MM.1S (cell line): ENCODE results near the gene ITCH.

Experiments used
- DNase-seq: peaks from one replicate; pipeline ENCODE4 v3.0.0-alpha.2; 2015
- H2AFZ ChIP-seq: fragments of 300-600 bp; sonication (generic); 2 replicates; pipeline ENCODE4 v1.6.0; 2016; ENCODE audit warnings: antibody characterized with exemption, low read length
- H3F3A ChIP-seq: fragments of 300-600 bp; sonication (generic); 2 replicates; pipeline ENCODE4 v1.6.1; 2016; ENCODE audit warnings: mild to moderate bottlenecking, antibody characterized with exemption, low read length, moderate library complexity, mixed read lengths; ENCODE audit not compliant: insufficient read depth
- H3K27ac ChIP-seq: fragments of 300-600 bp; sonication (generic); 2 replicates; pipeline ENCODE4 v1.5.1; 2016; ENCODE audit warnings: mild to moderate bottlenecking, low read length
- H3K27me3 ChIP-seq: fragments of 300-600 bp; sonication (generic); replicated peaks from 2 replicates; pipeline ENCODE4 v1.6.0; 2016; ENCODE audit warnings: low read length; ENCODE audit not compliant: insufficient read depth
- H3K36me3 ChIP-seq: fragments of 300-600 bp; sonication (generic); replicated peaks from 2 replicates; pipeline ENCODE4 v1.6.1; 2016; ENCODE audit warnings: mild to moderate bottlenecking, low read length, mixed read lengths; ENCODE audit not compliant: insufficient read depth
- H3K4me1 ChIP-seq: fragments of 300-600 bp; sonication (generic); 2 replicates; pipeline ENCODE4 v1.6.1; 2016; ENCODE audit warnings: low read length, mixed read lengths
- H3K4me2 ChIP-seq: fragments of 300-600 bp; sonication (generic); 2 replicates; pipeline ENCODE4 v1.6.0; 2016; ENCODE audit warnings: low read depth, low read length
- H3K4me3 ChIP-seq: fragments of 300-600 bp; sonication (generic); 2 replicates; pipeline ENCODE4 v1.5.1; 2016; ENCODE audit warnings: low read length, mixed read lengths
- H3K79me2 ChIP-seq: fragments of 300-600 bp; sonication (generic); 2 replicates; pipeline ENCODE4 v1.6.1; 2016; ENCODE audit warnings: mixed run types, low read length, mixed read lengths
- H3K9ac ChIP-seq: fragments of 300-600 bp; sonication (generic); 2 replicates; pipeline ENCODE4 v1.6.1; 2016; ENCODE audit warnings: low read length, mixed read lengths
- H3K9me2 ChIP-seq: fragments of 300-600 bp; sonication (generic); replicated peaks from 2 replicates; pipeline ENCODE4 v1.6.1; 2016; ENCODE audit warnings: mild to moderate bottlenecking, low read length, mixed read lengths; ENCODE audit not compliant: insufficient read depth
- H3K9me3 ChIP-seq: fragments of 300-600 bp; sonication (generic); replicated peaks from 2 replicates; pipeline ENCODE4 v1.6.1; 2016; ENCODE audit warnings: mild to moderate bottlenecking, low read length, mixed read lengths; ENCODE audit not compliant: insufficient read depth
- H4K20me1 ChIP-seq: fragments of 300-600 bp; sonication (generic); 2 replicates; pipeline ENCODE4 v1.6.1; 2016; ENCODE audit warnings: mild to moderate bottlenecking, low read length, moderate library complexity, mixed read lengths; ENCODE audit not compliant: insufficient read depth
- EZH2 ChIP-seq: fragments of 300-600 bp; sonication (generic); optimal IDR thresholded peaks from 2 replicates; pipeline ENCODE3; 2017; ENCODE audit warnings: low read depth, mild to moderate bottlenecking, antibody characterized with exemption, low read length, mixed read lengths
- EZH2phosphoT487 ChIP-seq: fragments of 300-600 bp; sonication (generic); IDR thresholded peaks from 2 replicates; pipeline ENCODE4 v1.6.1; 2018; ENCODE audit warnings: antibody characterized with exemption, low read length
- TF ChIP-seq, protein P1 (sequence below): fragments of 300-600 bp; sonication (generic); IDR thresholded peaks from 2 replicates; pipeline ENCODE4 v1.5.1; 2016; ENCODE audit warnings: antibody characterized with exemption, low read length, mixed read lengths

Gene ITCH

GRCh38 chr20:34374209-34374760, 11.2 kb downstream of the ITCH start:
- Histone ChIP-seq H3F3A (no peaks in the 10 kb centered on the region), H3K4me1 (peaks cover 7% of the 10 kb centered on the region), H3K27ac (no peak overlapping the region), H3K9ac (no peak overlapping the region), H2AFZ (no peak overlapping the region), H3K9me2 (no peaks in the 10 kb centered on the region), H3K4me2 (no peak overlapping the region), H3K27me3 (no peaks in the 10 kb centered on the region), H3K4me3 (no peak overlapping the region), H3K79me2 (peaks cover 95% of the 10 kb centered on the region), H4K20me1 (peaks cover 3% of the 10 kb centered on the region; the same call in 1 of the 2 replicates), H3K36me3 (peaks cover 7% of the 10 kb centered on the region), H3K9me3 (no peaks in the 10 kb centered on the region)
- no peak for DNase-seq
- no peak for TF ChIP-seq EZH2phosphoT487
- TF ChIP-seq, protein P1, sequence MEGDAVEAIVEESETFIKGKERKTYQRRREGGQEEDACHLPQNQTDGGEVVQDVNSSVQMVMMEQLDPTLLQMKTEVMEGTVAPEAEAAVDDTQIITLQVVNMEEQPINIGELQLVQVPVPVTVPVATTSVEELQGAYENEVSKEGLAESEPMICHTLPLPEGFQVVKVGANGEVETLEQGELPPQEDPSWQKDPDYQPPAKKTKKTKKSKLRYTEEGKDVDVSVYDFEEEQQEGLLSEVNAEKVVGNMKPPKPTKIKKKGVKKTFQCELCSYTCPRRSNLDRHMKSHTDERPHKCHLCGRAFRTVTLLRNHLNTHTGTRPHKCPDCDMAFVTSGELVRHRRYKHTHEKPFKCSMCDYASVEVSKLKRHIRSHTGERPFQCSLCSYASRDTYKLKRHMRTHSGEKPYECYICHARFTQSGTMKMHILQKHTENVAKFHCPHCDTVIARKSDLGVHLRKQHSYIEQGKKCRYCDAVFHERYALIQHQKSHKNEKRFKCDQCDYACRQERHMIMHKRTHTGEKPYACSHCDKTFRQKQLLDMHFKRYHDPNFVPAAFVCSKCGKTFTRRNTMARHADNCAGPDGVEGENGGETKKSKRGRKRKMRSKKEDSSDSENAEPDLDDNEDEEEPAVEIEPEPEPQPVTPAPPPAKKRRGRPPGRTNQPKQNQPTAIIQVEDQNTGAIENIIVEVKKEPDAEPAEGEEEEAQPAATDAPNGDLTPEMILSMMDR: no peak
- TF ChIP-seq EZH2: no peak

GRCh38 chr20:34375977-34376430, 12.9 kb downstream of the ITCH start:
- TF ChIP-seq EZH2 (no peak), EZH2phosphoT487 (no peak)
- TF ChIP-seq, protein P1: no peak
- no peak for DNase-seq
- Histone ChIP-seq H3K4me3 (no peak overlapping the region), H3F3A (no peaks in the 10 kb centered on the region), H3K4me2 (no peak overlapping the region), H2AFZ (no peak overlapping the region), H3K4me1 (peaks cover 7% of the 10 kb centered on the region), H3K9me3 (no peaks in the 10 kb centered on the region), H3K27me3 (no peaks in the 10 kb centered on the region), H3K79me2 (peaks cover 95% of the 10 kb centered on the region), H4K20me1 (peaks cover 3% of the 10 kb centered on the region; the same call in 1 of the 2 replicates), H3K9ac (no peak overlapping the region), H3K36me3 (peaks cover 3% of the 10 kb centered on the region), H3K27ac (no peak overlapping the region), H3K9me2 (no peaks in the 10 kb centered on the region)

GRCh38 chr20:34377072-34377847, 14.2 kb downstream of the ITCH start:
- H3K36me3 ChIP-seq: peaks cover 3% of the 10 kb centered on the region
- peaks cover 3% of the 10 kb centered on the region; the same call in 1 of the 2 replicates for H4K20me1 ChIP-seq
- no peak overlapping the region for H3K4me2 ChIP-seq
- TF ChIP-seq EZH2phosphoT487 (no peak), EZH2 (no peak)
- TF ChIP-seq, protein P1: no peak
- H3K4me1 ChIP-seq: peaks cover 7% of the 10 kb centered on the region
- H2AFZ ChIP-seq: no peak overlapping the region
- H3K9ac ChIP-seq: no peak overlapping the region
- H3K79me2 ChIP-seq: peaks cover 97% of the 10 kb centered on the region
- H3F3A ChIP-seq: no peaks in the 10 kb centered on the region
- no peaks in the 10 kb centered on the region for H3K9me3 ChIP-seq
- no peak for DNase-seq
- H3K4me3 ChIP-seq: no peak overlapping the region
- no peaks in the 10 kb centered on the region for H3K9me2 ChIP-seq
- no peak overlapping the region for H3K27ac ChIP-seq
- H3K27me3 ChIP-seq: no peaks in the 10 kb centered on the region
